ENCODE results near the gene RABEPK. TPM values are rescaled to one million over a fixed set of nuclear protein-coding genes. Genes with fewer than 3 reads are reported as not detected.

RABEPK gene
- total RNA-seq, 4 donors from 2014 or later, result 11.9 to 20.7 (median 16.2) TPM

GRCh38 chr9:125189011-125189360 is 11.4 kb upstream of the RABEPK start:
- no peak for TF ChIP-seq CTCF (IDR thresholded peaks at IDR 0.05; ENCODE audit: low read depth)

- no peak for TF ChIP-seq CTCF (IDR thresholded peaks at IDR 0.05; ENCODE audit: low read depth)
Measured at GRCh38 chr9:125189361-125190289, 10.7 kb upstream of the RABEPK start, which contains the start of gene PPP6C. TSS of gene PPP6C (minus strand) at chr9:125189803. CDS start at chr9:125189718, 85 bp downstream.

DNA sequence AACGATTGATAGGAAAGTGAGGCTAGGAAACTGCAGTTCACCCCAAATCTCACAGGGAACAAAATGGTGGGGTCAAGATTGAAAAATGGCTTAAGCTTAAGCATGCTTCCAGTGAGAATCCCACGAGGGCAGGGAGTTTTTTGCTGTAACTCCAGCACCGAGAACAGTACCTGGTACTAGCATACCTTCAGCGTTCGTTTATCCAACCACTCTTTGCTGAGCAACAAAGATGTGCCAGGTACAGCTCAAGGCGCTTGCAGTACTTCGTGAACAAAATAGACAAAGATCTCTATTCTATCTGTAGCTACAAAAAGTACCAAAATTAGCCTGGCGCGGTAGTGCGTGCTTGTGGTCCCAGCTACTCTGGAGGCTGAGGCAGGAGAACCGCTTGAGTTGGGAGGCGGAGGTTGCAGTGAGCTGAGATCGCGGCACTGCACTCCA is 10.0 kb upstream of the RABEPK start:
- no peak for TF ChIP-seq CTCF (IDR thresholded peaks at IDR 0.05; ENCODE audit: low read depth)

DNA sequence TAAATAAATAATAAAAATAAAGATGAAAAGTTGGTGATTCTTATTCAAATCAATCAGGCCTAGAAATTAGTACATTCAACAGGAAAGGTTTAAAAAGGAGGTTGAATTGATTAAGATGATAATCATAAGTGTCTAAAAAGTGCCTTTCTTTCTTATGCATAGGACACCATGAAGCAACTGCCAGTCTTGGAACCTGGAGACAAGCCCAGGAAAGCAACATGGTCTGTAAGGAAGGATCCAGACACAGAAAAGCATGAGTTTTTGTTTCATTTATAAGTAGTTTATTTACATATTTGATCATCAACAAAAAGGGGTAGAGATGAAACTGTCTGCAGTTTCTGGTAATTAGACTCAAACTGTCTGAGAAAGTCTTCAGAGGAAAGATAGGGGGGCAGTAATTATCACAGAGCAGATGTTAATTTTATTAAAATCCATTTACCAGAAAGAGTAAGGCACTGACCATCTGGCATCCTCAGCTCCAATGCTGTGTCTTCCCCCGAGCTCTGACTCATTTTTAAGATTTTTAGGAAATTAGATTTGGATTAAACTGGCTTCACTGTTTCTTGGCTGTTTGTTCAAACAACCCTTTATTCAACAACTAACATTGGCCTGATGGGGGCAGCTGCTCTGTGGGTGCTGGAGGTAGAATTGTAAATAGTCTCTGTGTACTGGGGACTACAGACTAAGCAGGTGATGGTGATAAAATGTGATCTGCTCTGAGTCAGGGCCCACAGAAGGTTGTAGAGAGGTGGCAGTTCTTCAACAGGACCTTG is 2.7 kb downstream of the RABEPK start:
- no peak for TF ChIP-seq CTCF (IDR thresholded peaks at IDR 0.05; ENCODE audit: low read depth)

GRCh38 chr9:125204477-125204876 is 4.1 kb downstream of the RABEPK start:
- no peak for TF ChIP-seq CTCF (IDR thresholded peaks at IDR 0.05; ENCODE audit: low read depth)

- TF ChIP-seq CTCF (IDR thresholded peaks at IDR 0.05; ENCODE audit: low read depth), result no peak
Measured at GRCh38 chr9:125214186-125214585, 13.8 kb downstream of the RABEPK start.

- TF ChIP-seq CTCF (IDR thresholded peaks at IDR 0.05; ENCODE audit: low read depth), result no peak
Measured at GRCh38 chr9:125218621-125219020, 18.3 kb downstream of the RABEPK start.
